ENCODE measurements around the gene CDH19.

The CDH19 gene, protein sequence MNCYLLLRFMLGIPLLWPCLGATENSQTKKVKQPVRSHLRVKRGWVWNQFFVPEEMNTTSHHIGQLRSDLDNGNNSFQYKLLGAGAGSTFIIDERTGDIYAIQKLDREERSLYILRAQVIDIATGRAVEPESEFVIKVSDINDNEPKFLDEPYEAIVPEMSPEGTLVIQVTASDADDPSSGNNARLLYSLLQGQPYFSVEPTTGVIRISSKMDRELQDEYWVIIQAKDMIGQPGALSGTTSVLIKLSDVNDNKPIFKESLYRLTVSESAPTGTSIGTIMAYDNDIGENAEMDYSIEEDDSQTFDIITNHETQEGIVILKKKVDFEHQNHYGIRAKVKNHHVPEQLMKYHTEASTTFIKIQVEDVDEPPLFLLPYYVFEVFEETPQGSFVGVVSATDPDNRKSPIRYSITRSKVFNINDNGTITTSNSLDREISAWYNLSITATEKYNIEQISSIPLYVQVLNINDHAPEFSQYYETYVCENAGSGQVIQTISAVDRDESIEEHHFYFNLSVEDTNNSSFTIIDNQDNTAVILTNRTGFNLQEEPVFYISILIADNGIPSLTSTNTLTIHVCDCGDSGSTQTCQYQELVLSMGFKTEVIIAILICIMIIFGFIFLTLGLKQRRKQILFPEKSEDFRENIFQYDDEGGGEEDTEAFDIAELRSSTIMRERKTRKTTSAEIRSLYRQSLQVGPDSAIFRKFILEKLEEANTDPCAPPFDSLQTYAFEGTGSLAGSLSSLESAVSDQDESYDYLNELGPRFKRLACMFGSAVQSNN

DNA sequence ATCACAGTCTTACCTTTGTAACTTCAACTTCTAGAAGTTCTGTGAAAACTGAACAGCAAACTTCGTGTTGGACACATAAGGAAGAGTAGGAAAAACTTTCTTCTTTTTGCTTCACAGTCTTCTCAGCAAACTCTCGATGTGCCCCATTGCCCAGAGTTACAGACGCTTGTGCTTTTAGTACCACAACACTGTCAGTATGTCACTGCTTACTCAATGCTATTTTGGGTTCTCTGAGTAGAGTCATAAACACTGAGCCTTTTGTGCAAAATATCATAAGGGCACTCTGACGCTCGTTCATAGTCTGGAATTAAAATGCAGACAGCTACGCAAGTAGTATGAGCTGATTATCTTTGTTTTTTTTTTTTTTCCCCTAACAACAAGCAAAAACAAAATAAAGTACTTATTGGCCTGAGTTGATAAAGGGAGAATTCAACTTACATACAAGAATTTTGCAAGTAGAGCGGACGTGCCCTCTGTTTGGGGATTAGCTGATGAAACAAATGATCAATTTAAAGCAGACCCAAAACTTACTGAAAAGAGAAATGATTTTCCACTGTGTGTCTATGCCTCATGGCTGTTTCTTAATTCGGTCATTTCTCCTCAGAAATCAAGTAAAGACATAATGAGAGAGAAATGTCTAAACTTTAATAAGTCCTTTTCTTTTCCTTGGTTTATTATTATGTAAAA is at the start of gene CDH19:
TSS of gene CDH19 (minus strand) at position 150 of the 687 bp plus-strand sequence. CDS start 31,886 bp downstream, outside the sequence.
- in situ Hi-C loops (cut with MboI; ENCODE audit: low sequenced_read_pairs) = no loop called here

DNA sequence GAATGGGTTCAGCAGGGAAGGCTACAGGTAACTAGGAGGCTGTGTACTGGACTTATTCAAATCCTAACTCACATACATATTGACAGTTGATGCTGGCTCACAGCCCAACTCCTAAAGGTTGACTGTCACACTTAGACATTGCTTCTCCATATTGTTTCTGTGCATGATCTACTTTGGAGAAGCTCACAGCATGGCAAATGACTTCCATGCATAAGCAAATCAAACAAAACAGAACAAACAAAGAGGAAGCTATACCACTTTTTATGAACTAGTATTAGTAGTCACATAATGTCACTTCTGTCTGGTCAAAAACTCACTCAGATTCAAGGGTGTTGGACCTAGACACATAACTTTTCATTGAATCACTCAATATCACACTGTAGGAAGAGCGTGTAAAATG is 43.8 kb upstream of the CDH19 start:
- in situ Hi-C loops (cut with MboI; ENCODE audit: low sequenced_read_pairs) = no loop called here

DNA sequence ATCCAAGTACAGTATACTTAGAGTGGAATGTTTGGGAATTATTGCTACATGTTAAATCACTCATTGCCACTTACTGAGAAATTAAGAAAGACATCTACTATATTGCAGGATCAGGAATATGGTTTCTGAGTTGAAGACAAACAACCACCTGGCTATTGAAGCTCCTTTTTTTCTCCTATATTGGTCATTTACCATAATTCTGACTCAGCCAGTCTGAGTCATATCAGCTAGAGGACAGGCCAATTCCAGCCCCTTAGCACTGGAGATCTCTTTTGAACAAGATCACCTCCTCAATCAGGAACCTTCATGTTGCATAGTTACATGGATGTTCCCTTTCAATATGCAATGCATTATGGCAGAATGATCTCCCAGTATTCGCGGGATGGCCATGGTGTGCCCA is 42.7 kb upstream of the CDH19 start:
- in situ Hi-C loops (cut with MboI; ENCODE audit: low sequenced_read_pairs) = no loop called here

DNA sequence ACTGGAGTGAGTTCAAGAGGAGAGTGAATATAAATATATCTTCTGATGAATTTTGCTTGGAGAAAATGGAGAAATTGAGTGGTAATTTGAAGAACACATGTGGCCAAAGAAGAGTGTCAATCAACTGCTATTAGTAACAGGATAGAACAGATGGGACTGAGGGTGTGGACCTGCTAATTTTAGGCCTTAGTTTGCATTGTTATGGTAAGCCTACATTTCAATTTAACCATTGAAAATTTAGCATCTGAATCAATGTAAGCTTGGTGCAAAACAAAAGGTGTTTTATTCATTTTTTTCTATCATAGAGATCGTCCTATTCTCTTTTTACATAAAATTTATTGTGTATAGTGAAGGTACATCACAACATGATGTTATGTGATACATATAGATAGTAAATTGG is 42.1 kb upstream of the CDH19 start:
- in situ Hi-C loops (cut with MboI; ENCODE audit: low sequenced_read_pairs) = no loop called here

DNA sequence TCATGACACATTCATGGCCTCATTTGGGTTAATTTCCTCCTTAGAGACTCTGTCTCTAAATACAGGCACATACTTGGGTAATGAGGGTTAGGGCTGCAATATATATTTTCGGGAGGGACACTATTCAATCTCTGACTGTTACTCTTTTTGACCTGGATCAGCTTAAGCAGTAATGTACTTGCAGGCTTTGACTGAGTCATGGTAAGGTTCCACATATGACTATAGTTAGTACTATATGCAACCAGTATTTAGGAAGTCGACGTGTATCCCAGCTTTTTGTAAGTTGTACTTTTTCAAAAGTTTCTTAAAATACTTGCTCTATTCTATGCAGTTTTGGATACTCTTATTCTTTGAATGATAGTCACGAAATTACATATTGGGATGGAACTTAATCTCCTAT is 37.2 kb upstream of the CDH19 start:
- in situ Hi-C loops (cut with MboI; ENCODE audit: low sequenced_read_pairs) = no loop called here

DNA sequence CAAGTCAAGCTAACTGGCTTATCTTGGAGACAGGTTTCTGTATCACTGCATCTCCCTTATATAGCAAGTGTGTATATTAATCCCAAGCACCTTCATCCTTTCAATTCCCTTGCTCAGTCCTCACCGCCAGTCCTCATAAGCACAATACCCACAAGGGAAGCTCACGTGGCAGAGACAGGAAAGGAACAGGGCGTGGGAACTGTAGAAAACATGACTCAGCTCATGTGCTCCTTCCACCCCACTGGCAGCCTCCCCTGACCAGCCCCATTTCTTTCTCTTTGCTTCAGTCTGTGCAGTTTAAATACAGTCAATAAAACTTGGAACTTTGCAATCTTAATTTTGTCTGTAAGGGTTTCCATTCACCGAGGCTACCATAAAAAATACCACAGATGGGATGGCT is 36.5 kb upstream of the CDH19 start:
- in situ Hi-C loops (cut with MboI; ENCODE audit: low sequenced_read_pairs) = no loop called here

DNA sequence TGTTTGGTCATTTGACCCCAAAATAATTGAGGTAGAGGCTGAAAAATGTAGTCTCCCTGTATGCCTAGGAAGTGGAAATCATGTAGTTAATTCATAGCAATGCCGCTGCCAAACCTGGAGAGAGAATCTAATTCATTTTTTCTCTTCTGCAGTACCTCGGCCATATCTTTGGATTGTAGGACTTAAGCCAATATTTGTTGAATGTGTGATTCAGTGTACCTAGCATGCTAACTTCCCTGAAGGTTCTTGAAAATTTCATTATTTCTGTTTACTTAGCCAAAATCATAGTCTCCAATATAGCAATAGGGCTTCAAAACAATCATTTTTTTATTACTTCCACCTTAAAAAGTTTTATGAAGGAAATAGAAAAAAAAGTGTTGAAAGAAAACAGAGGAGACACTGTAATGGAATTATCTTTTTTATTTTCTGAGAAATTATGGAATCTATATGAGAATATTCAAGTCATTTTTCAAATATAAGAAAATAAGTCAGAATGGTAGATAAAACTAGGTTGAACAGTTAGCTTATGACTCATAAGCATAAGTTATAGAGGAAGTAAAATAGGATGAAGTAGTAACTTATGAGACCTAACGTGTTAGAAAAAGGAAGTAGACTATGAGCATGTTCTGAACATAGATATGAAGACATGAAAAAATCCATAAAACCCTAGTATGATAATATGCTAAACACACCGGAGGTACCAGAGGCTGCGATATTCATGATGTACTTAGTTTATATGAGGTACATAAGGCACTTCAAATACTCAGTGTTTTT is 35.2 kb upstream of the CDH19 start:
- in situ Hi-C loops (cut with MboI; ENCODE audit: low sequenced_read_pairs) = no loop called here

DNA sequence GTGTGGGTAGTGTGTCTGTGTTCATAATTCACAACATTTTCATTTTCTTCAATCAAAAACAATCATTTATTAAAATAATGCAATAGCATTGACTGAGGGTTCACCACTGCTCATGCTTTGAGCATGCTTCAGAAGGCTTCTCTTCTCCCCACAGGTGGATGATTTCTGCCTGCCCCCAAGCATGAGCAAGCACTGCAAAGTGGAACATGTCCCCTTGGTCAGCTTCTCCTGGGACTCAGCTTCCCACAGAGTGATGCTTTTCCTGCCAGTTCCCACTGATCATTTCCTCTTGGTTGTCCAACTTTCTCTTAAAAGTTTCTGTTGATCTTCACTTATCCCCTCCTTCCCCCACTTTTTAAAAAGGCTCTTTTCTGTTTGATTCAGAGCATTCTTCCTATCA is 31.5 kb upstream of the CDH19 start:
- in situ Hi-C loops (cut with MboI; ENCODE audit: low sequenced_read_pairs) = no loop called here

DNA sequence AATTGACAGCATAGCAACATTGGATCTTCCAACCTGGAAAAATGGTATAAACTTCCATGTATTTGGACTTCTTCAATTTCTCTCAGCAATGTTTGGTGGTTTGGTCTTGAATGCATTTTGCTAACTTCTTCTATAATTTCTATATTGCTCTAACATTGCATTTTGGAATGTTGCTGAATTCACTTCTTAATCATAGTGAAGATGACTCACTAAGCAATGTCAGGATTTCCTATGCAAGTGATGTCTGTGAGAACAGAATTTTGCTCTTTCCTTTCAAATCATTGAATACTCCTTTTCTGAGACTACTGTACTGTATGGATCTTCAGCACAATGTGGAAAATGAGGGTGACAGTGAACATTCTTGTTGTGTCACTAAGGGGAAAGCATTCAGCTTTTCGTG is 28.9 kb upstream of the CDH19 start:
- in situ Hi-C loops (cut with MboI; ENCODE audit: low sequenced_read_pairs) = no loop called here

DNA sequence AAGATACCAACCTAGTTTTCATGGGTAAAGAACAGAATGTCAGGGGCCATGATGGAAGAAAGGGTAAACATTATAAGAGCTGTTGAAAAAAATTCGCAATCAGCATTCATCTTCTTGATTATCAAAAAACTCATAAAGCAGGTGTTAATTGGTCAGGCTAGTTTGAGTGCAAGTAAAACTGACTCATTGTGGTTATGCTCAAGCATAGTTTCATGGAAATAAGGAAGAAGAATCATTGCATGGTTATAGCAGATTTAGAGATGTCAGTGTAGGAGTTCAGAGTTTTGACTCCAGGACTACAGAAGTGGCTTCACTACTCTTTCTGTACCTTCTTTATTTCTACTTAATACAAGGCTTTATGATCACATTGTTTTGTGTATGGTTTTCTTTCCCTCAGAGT is 26.9 kb upstream of the CDH19 start:
- in situ Hi-C loops (cut with MboI; ENCODE audit: low sequenced_read_pairs) = no loop called here

DNA sequence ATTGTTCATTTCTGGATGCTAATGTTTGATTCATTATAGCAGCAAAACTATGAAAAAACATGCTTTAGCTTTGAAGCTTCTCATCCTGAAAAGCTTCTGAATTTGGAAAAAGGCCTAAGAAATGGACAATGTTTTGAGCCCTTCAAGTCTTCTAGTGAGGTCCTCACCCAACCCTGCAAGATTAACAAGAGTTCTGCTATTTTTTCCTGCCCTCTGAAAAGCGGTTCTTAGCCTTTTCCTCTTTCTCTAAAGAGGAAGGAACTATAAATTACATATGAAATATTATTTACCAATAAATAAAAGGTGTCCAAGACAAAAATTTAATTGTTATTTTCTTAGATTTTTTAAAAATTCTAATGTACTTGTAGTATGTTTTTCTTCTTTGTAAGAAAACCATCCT is 19.9 kb upstream of the CDH19 start:
- in situ Hi-C loops (cut with MboI; ENCODE audit: low sequenced_read_pairs) = no loop called here

DNA sequence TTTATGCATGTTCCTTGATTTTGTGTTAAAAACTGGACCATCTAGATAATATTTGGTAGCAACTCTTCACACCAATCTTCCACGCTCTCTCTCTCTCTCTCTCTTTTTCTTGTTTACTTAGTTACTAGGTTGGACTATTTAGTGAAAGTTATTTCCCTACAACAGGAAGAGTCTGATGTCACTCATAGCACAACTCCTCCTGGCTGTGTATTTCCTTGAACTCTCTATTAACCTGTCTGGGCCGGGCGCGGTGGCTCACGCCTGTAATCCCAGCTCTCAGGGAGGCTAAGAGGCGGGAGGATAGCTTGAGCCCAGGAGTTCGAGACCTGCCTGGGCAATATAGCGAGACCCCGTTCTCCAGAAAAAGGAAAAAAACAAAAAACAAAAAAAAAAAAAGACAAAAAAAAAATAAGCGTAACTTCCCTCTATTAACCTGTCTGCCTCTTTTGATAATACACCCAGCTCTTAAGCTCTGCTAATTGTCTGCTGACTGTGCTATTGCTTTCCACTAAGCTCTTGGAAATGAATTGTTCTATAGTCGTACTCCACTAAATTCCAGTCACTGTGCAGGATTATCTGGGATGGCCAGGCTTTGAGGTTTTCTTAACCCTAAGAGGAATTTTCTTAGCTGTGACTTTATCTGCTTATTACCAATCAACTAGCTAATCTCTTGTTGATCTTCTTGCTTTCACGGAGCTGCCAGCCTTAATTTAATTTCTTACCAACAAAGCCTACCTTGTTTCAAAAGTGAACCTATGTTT is 18.1 kb upstream of the CDH19 start:
- in situ Hi-C loops (cut with MboI; ENCODE audit: low sequenced_read_pairs) = no loop called here

DNA sequence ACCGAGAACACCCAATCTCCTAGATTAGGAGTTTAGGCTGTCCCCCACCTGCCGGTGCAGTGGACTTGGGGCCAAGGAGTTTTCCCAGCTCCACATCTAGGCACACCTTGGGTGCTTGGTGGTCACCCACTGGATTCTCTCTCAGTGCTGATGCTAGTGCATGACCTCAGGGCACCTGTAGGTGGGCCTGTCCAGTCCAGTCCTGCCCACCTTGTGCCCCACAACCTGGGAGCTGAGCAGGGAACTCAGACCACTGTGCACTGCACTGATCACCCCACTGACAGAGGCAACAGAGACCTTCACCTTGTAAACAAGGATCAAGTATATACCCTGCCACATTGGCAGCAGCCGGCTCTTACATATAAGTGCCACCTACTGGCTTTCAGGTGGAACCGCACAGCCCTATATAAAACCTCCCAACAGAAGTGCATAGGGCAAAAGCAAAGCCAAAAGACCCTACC is 12.7 kb upstream of the CDH19 start:
- in situ Hi-C loops (cut with MboI; ENCODE audit: low sequenced_read_pairs) = no loop called here

DNA sequence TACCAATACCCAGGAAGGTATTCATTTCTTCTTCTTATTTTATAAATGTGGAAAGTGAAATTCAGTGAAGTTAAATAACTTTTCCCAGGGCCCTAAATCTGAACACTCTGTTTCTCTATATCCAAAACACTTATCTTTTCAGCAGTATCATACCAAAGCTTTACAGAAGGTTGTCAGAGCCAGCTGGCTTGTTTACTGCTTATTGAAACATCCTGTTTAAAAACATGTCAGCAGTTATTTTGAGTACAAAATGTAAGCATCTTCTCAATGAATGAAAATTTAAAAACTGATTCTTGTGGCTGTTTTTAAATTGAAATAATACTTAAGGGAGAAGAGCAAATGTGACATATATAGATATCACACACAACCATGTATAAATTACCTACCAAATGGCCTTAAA is 11.3 kb upstream of the CDH19 start:
- in situ Hi-C loops (cut with MboI; ENCODE audit: low sequenced_read_pairs) = no loop called here

DNA sequence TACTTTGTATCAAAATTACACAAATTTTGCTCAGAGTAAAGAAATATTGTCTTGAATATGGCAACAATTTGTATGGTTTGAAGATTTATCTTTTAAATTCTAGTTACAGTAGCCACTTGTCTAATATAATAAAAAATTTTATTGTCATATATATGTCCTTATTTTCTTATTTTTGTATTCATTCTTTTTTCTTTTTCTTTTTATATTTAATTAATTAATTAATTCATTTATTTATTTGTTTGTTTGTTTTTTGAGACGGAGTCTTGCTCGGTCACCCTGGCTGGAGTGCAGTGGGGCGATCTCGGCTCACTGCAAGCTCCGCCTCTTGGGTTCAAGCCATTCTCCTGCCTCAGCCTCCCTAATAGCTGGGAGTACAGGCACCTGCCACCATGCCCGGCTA is 3.7 kb upstream of the CDH19 start:
- in situ Hi-C loops (cut with MboI; ENCODE audit: low sequenced_read_pairs) = no loop called here

DNA sequence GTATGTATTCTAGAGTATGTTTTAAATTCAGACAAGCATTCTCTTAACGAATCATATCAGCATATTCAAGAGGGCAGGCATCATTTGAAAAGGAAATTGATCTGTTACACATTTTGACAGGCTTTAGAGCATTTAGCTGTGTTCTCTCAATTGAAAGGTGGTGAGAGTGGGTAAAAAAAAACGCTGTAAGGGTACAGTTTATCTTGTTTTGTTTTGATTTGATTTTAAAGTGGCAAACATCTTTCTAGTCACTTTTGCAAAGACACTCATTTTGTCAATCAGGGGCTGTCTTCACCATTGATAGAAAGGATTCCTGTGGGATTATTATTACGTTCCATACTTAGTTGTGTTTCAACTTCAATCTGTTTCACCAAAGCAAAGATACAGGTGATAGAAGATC is 2.2 kb downstream of the CDH19 start:
- in situ Hi-C loops (cut with MboI; ENCODE audit: low sequenced_read_pairs) = no loop called here

DNA sequence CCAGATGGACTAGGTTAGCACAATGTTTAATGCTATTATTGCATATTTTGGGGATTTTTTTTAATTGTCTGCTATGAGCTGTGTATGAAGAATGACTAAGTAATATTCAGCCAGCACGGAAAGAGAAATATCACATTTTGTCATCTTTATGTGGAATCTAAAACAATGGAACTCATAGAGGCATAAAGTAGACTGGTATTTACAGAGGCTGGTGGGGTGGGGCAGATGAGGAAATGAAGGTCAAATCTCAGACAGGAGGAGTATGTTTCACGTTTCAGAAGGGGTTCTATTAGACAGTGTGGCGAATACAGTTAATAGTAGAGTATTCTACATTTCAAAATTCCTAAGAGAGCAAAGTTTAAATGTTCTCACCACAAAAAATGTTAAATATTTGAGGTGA is 4.7 kb downstream of the CDH19 start:
- in situ Hi-C loops (cut with MboI; ENCODE audit: low sequenced_read_pairs) = no loop called here

DNA sequence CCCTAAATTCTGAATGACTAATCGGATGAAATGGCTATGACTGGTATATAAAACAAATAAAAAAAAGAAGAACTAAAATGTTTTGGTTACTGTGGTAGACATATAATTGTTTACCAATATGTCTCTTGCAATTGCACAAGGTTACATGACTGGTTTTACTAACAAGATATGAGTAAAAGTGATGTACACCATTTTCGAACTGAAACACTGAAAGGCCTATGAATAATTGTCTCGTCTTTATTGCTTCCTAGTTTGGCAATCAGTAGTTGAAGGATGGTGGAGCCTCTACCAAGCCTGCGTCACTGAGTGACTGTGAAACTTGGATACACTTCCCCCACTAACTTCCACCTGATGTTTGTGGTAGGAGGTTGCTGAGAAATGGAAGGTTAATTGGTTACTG is 16.5 kb downstream of the CDH19 start:
- in situ Hi-C loops (cut with MboI; ENCODE audit: low sequenced_read_pairs) = no loop called here

DNA sequence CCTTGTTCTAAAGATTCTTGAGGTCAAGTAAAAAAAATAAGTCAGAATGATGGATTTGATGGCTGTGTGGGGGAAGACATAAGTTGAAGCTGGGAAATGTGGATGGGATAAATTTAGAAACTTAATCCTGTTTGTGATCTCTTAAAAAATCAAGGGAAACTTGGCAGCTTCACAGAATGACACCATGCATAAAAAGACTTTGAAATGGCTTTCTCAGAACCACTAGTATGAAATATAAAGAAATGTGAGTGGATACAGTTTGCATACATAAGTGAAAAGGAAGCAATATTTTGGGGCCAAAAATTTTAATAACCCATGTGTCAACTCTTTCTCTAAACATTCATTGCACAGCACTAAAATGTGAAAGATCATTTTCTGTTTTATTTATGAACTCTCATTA is 21.7 kb downstream of the CDH19 start:
- in situ Hi-C loops (cut with MboI; ENCODE audit: low sequenced_read_pairs) = no loop called here

DNA sequence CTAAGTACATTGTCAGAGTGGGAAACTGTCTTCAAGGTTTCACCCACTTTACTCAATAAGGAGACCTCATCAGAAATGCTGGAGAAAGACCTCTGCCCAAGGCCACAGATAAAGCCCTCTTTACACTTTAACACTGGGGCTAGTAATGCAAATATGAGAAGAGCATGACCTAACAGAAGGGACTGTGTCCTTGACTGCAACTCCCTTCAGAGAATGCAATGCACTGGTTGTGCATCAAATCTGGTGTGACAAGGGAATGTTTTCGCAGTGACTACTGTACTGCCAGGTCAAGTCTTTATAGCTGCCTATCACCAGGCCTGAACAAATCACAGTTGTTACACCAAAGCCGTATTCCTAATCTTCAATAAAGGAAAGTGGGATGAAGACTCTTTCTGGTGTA is 28.6 kb downstream of the CDH19 start:
- in situ Hi-C loops (cut with MboI; ENCODE audit: low sequenced_read_pairs) = no loop called here

Measured in HL-60/S4 (cell line).